Prostate gland (tissue), 2 donors: ENCODE measurements around the gene CHID1. TPM values are rescaled to one million over a fixed set of nuclear protein-coding genes. Genes with fewer than 3 reads are reported as not detected.
A peak's percentile ranks its signal among the peaks of the same experiment; 100 is the strongest.

Experiments
- DNase-seq: peaks from one replicate; pipeline ENCODE4 v3.0.0-alpha.2; 2019; ENCODE audit warnings: low spot score
- H3K27ac ChIP-seq, 2 donors: fragments of 200-600 bp; sonication (generic); 2 replicates each; pipeline ENCODE4 v1.5.1; 2017 to 2019
- H3K27me3 ChIP-seq: fragments of 200-600 bp; sonication (generic); replicated peaks from 2 replicates; pipeline ENCODE4 v1.5.1; 2019; ENCODE audit not compliant: insufficient read depth
- H3K36me3 ChIP-seq, 2 donors: fragments of 200-600 bp; sonication (generic); 1 replicate in 1 of 2; 2 replicates in 1 of 2; pipeline versions ENCODE4 v1.5.1 to v1.8.1; 2017 to 2019
- H3K4me1 ChIP-seq: fragments of 200-600 bp; sonication (generic); replicated peaks from 2 replicates; pipeline ENCODE4 v1.5.1; 2019
- H3K4me3 ChIP-seq, 2 donors: fragments of 200-600 bp; sonication (generic); 2 replicates each; pipeline ENCODE4 v1.5.1; 2017 to 2019
- H3K9me3 ChIP-seq: fragments of 200-600 bp; sonication (generic); 2 replicates; pipeline ENCODE4 v1.5.1; 2017
- CTCF ChIP-seq, 4 experiments: fragments of 200-600 bp in 2 of 4; fragments of 450-650 bp in 2 of 4; sonication (generic) in 2 of 4; IDR thresholded peaks; 1 replicate in 3 of 4; 2 replicates in 1 of 4; pipeline ENCODE4 v1.5.1; 2016 to 2019; ENCODE audit warnings: antibody characterized with exemption in 4 of 4, mild to moderate bottlenecking in 2 of 4, moderate library complexity in 2 of 4
- POLR2A ChIP-seq: fragments of 450-650 bp; IDR thresholded peaks from one replicate; pipeline ENCODE4 v1.6.1; 2016; ENCODE audit warnings: antibody characterized with exemption, mild to moderate bottlenecking
- POLR2AphosphoS5 ChIP-seq: sonication (generic); formaldehyde crosslinking; IDR thresholded peaks from one replicate; pipeline ENCODE4 v1.6.1; 2017; ENCODE audit warnings: antibody characterized with exemption
- WGBS: methylation state at CpG from one replicate; pipeline ENCODE4 v1.1.5; 2018; 5-methylcytosine and 5-hydroxymethylcytosine counted together
- intact Hi-C: fragments of 100-400 bp; cut with DNase I; formaldehyde crosslinking; loops from one replicate; pipeline ENCODE4 v1.14.2; 2022
- total RNA-seq, 2 donors: library from RNA; depleted of rRNA; stranded (reverse); fragments of >200 nt; gene quantifications; one replicate each; pipeline ENCODE4 v1.1.0, GENCODE V29; 2016

The CHID1 gene
- total RNA-seq, 2 donors from 2014 or later: 107 to 145 TPM

GRCh38 chr11:828506-829175, 82.0 kb downstream of the CHID1 start:
- H3K4me3 ChIP-seq: no peak overlapping the region
- intact Hi-C loops: no loop called here
- no peaks in the 10 kb centered on the region for H3K27me3 ChIP-seq
- TF ChIP-seq CTCF (IDR thresholded peaks at IDR 0.05) (no peak), POLR2A (no peak), POLR2AphosphoS5 (no peak)
- H3K9me3 ChIP-seq: no peaks in the 10 kb centered on the region
- whole genome bisulfite sequencing: 88% methylated on average over 20 of the region's 21 CpGs
- no peak overlapping the region for H3K27ac ChIP-seq
- H3K4me1 ChIP-seq: peaks cover 39% of the 10 kb centered on the region
- H3K36me3 ChIP-seq: peaks cover 7 to 13% of the 10 kb centered on the region in 2 donors
- DNase-seq: no peak

- Histone ChIP-seq H3K27me3 (no peaks in the 10 kb centered on the region), H3K4me3 (peak within 1 kb of the TSS; percentile 31 to 37), H3K36me3 (peaks cover 8 to 16% of the 10 kb centered on the region in 2 donors), H3K4me1 (peaks cover 38% of the 10 kb centered on the region), H3K9me3 (no peaks in the 10 kb centered on the region), H3K27ac (peak within 1 kb of the TSS; percentile 46 to 62)
- WGBS: 56% methylated on average over 5 of the region's 5 CpGs
- no peak for DNase-seq
- TF ChIP-seq CTCF (IDR thresholded peaks at IDR 0.05) (no peak), POLR2AphosphoS5 (no peak), POLR2A (no peak)
- intact Hi-C loops: no loop called here
Observed at GRCh38 chr11:827897-828192, 82.8 kb downstream of the CHID1 start, which contains the start of gene CRACR2B. Gene CRACR2B (plus strand): TSS chr11:827919. CDS start chr11:828608, 689 bp downstream.

DNA sequence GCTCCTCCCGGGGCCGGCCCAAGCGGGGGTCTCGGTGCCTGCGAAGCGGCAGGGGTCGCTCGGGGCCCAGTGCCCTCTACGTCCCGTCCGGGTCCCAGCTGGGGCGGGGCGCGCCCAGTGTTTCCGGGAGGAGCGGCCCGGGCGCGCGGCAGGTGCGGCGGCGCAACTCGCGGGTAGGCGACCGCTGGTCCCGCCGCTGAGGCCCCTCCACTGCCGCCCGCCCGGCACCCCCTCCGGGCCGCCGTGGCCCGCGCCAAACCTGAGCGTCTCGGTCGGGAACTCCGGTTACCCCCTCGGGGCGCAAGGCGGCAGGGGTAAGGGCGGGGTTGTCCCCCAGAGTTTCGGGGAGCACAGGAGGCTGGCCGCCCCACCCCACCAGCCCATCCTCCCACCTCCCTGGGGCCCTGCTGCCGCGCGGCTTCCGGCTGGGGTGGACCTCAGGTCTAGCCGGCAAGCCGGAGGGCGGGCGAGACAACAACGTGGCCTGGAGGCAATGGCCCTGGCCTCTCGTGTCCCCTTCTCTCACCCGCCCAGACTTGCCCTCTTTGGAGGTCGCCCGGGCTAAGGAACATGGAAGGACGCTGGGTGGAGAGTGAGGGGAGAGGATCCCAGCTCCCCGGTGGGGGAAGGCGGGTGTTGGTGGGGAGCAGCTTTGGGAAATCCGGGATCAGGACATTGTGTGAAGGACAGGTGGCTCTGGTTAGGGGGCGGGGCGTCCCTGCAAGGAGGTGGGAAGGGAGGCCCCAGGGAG, 83.3 kb downstream of the CHID1 start:
- TF ChIP-seq POLR2A (no peak), POLR2AphosphoS5 (no peak), CTCF (IDR thresholded peaks at IDR 0.05) (no peak)
- WGBS: 23% methylated on average over 24 of the region's 66 CpGs
- no peaks in the 10 kb centered on the region for H3K9me3 ChIP-seq
- no peaks in the 10 kb centered on the region for H3K27me3 ChIP-seq
- intact Hi-C loops: no loop called here
- peaks cover 35% of the 10 kb centered on the region for H3K4me1 ChIP-seq
- peak overlapping the region; percentile 46 to 62 for H3K27ac ChIP-seq
- H3K36me3 ChIP-seq: peaks cover 8 to 16% of the 10 kb centered on the region in 2 donors
- peak overlapping the region; percentile 31 to 37 for H3K4me3 ChIP-seq
- DNase-seq: no peak

DNA sequence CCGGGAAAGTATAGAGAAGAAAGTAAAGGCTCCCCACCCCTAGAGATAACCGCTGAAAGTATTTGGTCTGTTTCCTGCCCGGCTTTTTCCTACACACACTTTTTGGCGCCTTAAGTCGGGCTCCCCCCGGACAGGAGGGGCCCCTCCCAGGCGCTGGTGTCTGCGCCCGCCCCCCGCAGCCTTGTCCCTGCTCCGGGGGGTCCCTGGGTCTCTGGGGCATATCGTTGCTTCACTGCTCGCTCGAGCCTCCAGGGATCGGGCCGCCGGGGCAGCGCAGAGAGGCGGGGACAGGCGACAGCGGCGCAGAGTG, 83.8 kb downstream of the CHID1 start:
- WGBS: 6% methylated on average over 22 of the region's 22 CpGs
- Histone ChIP-seq H3K27ac (peak overlapping the region; percentile 46 to 62), H3K9me3 (no peaks in the 10 kb centered on the region), H3K4me1 (peaks cover 33% of the 10 kb centered on the region), H3K36me3 (peaks cover 8 to 16% of the 10 kb centered on the region in 2 donors), H3K4me3 (peak overlapping the region; percentile 31 to 37), H3K27me3 (no peaks in the 10 kb centered on the region)
- TF ChIP-seq POLR2A (no peak), POLR2AphosphoS5 (no peak)
- intact Hi-C loops: no loop called here
- no peak for DNase-seq

DNA sequence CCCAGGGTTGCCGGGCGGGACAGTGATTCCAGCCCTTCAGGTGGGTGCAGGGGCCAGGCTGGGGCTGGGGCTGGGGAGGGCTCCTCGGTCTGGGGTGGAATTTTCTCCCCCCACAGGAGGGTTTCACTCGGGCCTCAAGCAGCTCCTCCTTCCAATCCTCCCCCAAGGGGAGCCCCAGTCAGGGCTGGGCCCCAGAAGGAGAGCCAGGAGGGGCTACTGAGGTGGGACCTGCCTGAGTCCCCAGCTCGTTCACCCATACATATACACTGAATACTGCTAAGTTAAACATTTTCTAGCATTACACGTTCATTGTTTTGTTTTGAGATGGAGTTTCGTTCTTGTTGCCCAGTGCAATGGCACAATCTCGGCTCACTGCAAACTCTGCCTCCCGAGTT, 84.4 kb downstream of the CHID1 start:
- intact Hi-C loops: no loop called here
- Histone ChIP-seq H3K36me3 (peaks cover 8 to 16% of the 10 kb centered on the region in 2 donors), H3K9me3 (no peaks in the 10 kb centered on the region), H3K27me3 (no peaks in the 10 kb centered on the region), H3K27ac (peak overlapping the region; percentile 53 to 62), H3K4me3 (no peak overlapping the region), H3K4me1 (peaks cover 33% of the 10 kb centered on the region)
- TF ChIP-seq POLR2A (no peak), POLR2AphosphoS5 (no peak), CTCF (IDR thresholded peaks at IDR 0.05) (no peak)
- WGBS: 80% methylated on average over 8 of the region's 9 CpGs
- DNase-seq: no peak
